Non-pigmented ciliary epithelial cell (primary cell): ENCODE data around the gene CCDC174.
"Not testable (repeated sequence)": the region's sequence is repeated elsewhere in the genome, so short reads cannot be mapped to it uniquely, and the experiment has no call there.

Experiments
- DNase-seq: peaks from one replicate; pipeline ENCODE4 v3.0.0-alpha.2; 2010; ENCODE audit warnings: low read depth

Gene CCDC174

GRCh38 chr3:14651440-14652251 is at the start of gene CCDC174:
Gene CCDC174 (plus strand): TSS chr3:14651762. CDS start chr3:14651837, 75 bp downstream.
- DNase-seq: peak; percentile 93

DNA sequence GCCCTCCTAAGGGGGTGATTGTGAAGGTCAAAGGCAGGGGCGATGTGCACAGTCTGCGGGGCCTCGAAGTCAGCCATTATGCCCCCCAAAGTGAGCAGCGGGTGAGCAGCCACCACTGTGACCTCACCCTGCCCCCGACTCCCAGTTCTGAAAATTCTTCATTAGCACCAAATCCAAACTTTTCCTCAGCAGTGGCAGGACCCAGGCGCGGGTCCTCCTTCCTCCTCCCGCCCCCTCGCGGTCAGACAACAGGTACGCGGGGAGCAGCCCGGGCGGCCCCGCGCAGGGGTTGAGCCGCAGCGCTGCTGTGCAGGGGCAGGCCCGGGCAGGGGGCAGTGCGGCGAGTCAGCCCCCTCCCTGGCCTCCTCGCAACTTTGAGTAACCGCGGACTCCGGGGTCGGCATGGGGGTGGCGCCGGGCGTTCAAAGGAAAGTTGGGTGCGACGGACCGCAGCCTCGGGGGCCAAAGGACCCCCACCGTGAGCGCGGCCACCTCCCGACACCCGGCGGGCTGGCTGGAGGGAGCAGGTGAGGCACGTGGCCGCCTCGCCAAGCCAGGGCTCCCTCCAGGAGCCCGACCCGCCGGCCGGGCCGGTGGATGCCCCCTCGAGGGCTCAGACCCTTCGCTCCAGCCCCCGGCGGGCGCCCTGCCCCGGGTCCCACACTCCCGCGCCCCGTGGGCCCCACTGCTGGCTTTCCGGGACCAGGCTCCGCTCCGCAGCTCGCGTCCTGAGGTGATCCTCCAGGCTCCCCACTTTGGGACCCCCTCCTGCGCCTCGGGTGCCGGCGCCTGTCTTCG is 49.4 kb upstream of the CCDC174 start:
- DNase-seq: no peak

GRCh38 chr3:14602804-14603644 is 48.5 kb upstream of the CCDC174 start:
- no peak for DNase-seq

DNA sequence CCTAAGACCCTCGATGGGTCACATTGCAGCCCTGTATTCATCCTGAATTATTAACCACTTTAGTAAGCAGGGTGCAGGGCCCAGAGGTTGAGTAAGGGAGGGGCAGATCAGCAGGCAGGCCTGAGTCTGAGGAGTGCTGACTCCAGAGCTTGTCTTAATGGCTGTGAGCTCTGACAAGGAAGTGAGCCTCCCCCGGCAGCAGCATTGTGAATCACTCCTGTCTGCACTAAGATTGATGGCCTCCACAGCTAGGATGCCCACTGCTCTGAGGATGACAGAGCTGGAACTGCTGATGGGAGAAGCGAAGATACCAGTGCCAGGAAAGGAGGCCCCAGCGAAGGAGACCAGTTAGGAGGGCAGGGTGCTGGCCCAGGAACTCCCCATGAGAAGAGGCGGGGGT is 46.5 kb upstream of the CCDC174 start:
- DNase-seq: no peak

DNA sequence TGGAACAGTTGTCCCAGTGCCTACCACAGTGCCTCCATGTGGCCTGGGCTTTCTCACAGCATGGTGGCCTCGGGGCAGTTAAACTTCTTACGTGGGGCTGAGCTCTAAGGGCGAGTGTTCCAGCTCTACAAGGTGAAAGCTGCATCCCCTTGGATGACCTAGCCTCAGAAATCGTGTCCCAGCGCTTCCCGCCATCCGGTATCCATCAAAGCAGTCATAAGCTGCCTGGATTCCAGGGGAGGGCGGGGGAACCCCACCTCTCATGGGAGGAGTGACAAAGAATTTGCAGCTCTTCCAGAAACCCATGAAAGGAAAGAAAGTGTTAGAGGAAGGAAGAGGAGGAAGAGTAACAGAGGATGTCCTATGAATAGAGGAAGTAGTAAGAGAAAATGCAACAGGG is 45.8 kb upstream of the CCDC174 start:
- DNase-seq: no peak

DNA sequence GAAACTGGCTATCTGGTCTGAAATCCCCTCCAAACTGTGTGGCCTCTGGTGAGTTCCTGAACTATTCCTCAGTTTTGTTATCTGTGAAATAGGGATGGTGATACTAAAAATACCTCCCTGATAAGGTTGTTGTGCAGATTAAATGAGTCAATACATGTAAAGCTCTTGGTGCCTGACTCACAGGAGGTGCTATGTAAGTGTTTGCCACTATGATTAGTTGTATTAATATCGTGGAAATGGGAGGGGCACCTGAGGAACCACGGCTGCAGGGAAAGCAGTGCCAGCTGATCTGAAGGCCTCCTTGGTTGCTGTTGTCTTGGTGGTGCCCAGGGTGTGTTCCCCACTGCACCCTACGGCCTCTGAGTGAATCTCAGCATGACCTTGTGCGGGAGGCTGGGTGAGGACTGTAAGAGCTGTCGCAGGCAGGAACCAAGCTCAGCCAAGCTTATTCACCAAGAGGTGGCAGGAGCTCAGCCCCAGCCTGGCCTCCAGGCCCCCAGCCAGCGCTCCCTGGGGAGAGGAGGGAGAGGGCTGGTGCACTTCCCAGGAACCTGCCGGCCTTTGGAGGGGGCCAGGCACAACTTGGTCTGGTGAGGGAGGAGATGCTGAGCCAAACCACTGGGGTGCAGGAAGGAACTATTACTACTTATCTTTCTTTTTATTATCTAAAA is 44.8 kb upstream of the CCDC174 start:
- no peak for DNase-seq

DNA sequence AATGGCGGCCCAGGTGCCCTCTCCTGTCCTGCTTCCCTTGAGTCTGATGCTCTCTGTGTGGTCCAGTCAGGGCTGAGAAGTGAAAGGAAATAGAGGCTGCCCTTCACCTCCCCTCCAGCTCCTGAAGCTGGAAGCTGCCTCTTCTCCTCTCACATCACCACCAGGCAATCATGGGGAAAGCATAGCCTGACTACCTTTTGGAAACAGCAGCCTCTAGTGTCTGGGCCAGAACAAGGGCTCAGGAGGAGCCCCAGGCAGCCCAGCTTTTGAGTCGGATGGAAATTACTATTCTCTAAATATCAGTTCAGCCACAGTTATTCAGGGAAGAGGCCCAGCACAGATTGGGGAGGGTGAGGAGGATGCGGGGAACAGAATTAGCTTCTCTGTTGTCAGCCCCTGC is 43.3 kb upstream of the CCDC174 start:
- no peak for DNase-seq

DNA sequence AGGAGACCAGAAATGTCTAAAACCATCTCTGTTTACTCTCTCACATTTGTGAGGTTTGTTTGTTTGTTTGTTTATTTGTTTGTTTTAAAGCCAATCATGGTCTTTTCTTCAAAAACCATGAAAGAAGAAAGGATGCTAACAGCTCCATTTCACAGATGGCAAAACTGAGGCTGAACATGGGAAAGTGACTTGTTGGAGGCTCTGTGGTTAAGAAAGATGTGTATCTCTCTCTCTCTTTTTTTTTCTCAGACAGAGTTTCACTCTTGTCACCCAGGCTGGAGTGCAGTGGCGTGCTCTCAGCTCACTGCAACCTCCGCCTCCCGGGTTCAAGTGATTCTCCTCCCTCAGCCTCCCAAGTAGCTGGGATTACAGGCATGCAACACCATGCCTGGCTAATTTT is 42.5 kb upstream of the CCDC174 start:
- not testable (repeated sequence) for DNase-seq

- no peak for DNase-seq
These were observed 42.1 kb upstream of the CCDC174 start for GRCh38 chr3:14609506-14609905.

DNA sequence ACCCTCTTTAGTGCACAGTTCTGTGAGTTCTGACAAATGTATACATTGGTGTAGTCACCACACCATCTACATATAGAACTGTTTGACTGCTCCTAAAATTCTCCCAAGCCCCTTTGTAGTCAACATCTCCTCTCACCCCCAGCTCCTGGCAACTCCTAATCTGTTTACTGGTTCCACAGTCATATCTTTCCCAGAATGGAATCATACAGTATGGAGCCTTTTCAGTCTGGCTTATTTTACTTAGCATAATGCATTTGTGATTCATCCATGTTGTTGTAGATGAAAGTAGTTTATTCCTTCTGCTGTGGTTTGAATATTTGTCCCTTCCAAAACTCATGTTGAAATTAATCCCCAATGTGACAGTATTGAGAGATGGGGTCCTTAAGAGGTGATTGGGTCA is 41.6 kb upstream of the CCDC174 start:
- DNase-seq: no peak

DNA sequence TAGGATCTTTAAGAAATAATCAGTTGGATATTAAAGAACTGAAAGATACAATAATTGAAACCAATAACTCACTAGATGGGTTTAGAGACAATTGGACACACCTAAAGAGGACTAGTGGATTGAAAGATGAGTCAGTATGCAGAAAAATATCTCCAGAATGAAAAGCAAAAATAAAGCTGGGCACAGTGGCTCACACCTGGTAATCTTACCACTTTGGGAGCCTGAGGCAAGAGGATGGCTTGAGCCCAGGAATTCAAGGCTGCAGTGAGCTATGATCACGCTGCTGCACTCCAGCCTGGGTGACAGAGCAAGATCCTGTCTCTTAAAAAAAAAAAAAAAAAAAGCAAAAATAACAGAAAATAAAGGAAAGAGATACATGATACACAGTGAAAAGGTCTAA is 37.4 kb upstream of the CCDC174 start:
- no peak for DNase-seq

- no peak for DNase-seq
These were observed 36.7 kb upstream of the CCDC174 start for GRCh38 chr3:14614862-14615261.

DNA sequence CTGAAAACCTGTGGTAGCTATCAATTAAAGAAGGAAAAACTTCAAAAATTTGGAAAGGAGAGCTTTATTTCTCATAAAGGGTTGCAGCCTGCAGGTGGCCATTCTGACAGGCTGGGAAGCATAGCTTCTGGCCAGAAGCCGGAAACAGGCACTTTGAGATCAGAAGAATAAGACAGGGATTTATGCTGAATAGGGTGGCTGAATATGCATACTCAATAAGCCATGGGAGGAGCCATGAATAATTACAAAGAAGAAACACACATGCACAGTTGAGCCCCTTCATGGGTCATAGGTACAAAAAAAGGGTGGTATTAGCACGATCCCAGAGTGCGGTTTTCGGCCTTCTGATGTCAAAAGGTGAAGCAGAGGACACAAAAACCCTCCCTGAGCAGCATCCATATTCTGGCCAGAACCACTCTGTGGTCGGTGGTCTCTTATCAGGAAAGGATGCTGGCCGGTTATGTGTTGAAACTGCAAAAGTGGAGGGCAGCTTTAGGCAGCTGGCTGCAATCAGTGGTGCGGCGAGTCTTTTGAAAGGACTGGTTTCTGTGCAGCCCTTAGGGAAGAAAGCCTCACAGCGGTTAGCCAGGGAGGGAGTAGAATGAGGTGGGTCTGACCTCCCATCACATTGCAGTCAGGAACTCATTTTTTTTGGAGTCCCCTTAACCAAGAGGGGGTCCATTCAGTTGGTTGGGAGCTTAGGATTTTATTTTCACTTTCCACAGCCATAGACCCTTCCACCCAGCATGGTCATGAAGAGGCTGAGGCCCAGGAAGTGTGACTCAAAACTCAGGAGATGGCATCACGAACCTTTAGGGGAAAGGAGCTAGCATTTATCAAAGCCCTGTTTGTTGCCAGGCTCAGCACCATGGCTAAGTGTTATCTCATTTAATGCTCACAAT is 34.7 kb upstream of the CCDC174 start:
- DNase-seq: no peak

GRCh38 chr3:14617508-14618023 is 34.0 kb upstream of the CCDC174 start:
- no peak for DNase-seq

- no peak for DNase-seq
These were observed 32.0 kb upstream of the CCDC174 start for GRCh38 chr3:14619605-14620004.

DNA sequence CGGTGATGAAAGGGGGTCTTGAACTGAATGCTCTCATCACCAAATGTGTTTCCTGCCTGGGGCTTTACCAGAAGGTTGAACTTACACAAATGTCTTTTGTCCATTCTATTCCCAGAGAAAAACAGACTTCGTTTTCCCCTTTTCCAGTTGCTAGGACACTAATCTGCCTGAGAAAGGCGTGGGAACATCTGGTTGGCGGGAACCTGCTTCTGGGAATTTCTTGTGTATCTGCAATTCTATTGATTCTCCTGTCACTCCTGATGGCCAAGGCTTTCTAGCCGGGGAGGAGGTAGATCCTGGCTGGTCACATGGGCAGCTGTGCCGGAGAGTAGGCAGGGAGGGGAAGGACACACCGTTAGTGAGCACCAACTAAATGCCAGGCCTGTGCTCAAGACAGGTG is 31.1 kb upstream of the CCDC174 start:
- DNase-seq: no peak

DNA sequence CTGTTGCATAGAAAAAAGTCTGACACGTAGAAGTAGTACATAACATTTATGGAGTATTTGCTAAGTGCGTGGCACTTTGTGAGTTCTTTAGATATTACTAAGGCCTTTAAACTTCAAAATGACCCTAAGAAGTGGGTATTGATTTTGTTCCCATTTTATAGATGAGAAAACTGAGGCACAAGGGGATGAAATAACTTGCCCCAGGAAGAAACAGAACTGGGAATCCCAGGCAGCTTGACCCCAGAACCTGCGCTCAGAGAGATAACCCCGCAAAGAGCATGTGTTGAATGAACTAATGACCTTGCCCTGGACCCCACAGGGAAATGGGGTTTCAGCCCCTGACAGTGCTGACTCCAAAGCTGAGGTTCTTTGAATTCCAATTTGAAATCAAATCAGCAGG is 30.5 kb upstream of the CCDC174 start:
- no peak for DNase-seq

- DNase-seq: no peak
These were observed 29.2 kb upstream of the CCDC174 start for GRCh38 chr3:14622368-14622767.

- DNase-seq: no peak
These were observed 28.0 kb upstream of the CCDC174 start for GRCh38 chr3:14623569-14624051.

GRCh38 chr3:14624498-14624897 is 27.1 kb upstream of the CCDC174 start:
- DNase-seq: no peak
